ENCODE data around the gene TRIM6. TPM values are rescaled to one million over a fixed set of nuclear protein-coding genes. Genes with fewer than 3 reads are reported as not detected.

TRIM6 gene
- total RNA-seq, 1 experiment from 2014 or later: 10.1 TPM

DNA sequence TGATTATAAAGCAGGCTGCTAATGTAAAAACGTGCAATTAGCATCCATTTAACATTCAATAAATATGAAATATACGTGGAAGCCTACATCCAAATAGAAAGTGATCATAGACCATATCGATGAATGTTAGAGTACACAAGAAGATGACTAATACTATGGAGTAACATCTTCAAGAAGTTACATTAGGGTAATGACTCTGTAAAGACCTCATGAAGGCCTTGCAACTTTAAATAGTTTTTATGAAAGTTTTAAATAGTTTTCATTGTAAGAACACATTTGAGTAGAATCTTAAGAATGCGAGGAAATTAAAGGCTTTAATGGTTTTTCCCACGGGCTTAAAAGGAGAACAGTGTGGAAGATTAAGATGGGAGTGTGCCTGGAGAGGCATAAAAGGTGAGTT is 29.8 kb downstream of the TRIM6 start:
- Histone ChIP-seq H3K4me3 (ENCODE audit: low read length) (no peak overlapping the region), H3K9ac (ENCODE audit: low read length) (no peak overlapping the region), H3F3A (ENCODE audit: low read length, unreplicated experiment) (no peaks in the 10 kb centered on the region), H3K36me3 (ENCODE audit: low read depth, low read length) (no peaks in the 10 kb centered on the region), H3K9me2 (replicated peaks; ENCODE audit: low read length) (no peaks in the 10 kb centered on the region), H3K27me3 (ENCODE audit: low read length) (no peaks in the 10 kb centered on the region), H3K79me2 (ENCODE audit: low read length) (no peaks in the 10 kb centered on the region), H3K4me2 (ENCODE audit: low read length) (no peak overlapping the region), H4K20me1 (ENCODE audit: low read length) (no peaks in the 10 kb centered on the region), H2AFZ (ENCODE audit: low read length) (no peak overlapping the region), H3K27ac (ENCODE audit: low read length) (no peak overlapping the region), H3K9me3 (ENCODE audit: low read length) (no peaks in the 10 kb centered on the region), H3K4me1 (ENCODE audit: insufficient read depth, low read length) (peaks cover 29% of the 10 kb centered on the region)
- no TSS peak for BruUV-seq (replicated peaks)
- ChIA-PET CTCF (no interaction called here), POLR2A (ENCODE audit: unreplicated experiment) (no interaction called here)
- ATAC-seq (no peak), DNase-seq (no peak)
- no peak for TF ChIP-seq EZH2phosphoT487 (IDR thresholded peaks at IDR 0.05; ENCODE audit: borderline replicate concordance, low read length)
- no peak for TF ChIP-seq CTCF (conservative IDR thresholded peaks at IDR 0.05; ENCODE audit: low read depth, low read length)
- no peak for TF ChIP-seq EZH2 (IDR thresholded peaks at IDR 0.05; ENCODE audit: low read length, unreplicated experiment)
- intact Hi-C loops (cut with micrococcal nuclease): no loop called here

DNA sequence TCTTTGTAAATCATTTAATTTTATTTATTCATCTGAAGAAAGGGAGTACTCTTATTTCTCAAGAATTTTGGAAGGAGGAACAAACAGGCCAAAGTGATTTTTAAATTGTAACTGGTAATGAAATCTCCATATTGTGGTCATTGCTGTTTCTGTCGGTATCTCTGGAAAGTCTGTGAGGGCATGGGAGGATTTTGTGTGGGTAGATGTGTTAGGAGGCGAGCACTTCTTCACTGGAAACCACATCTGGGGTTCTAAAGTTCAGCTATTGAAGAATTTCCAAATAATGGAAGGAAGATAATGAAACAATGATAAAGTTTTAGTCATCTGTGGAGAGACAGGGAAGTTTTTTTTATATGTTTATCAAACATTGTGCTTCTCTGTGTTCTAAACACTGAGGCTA is 35.0 kb downstream of the TRIM6 start:
- no peak overlapping the region for H3K9ac ChIP-seq (ENCODE audit: low read length)

More for the DNA sequence above, 35.0 kb downstream of the TRIM6 start:
- intact Hi-C loops (cut with micrococcal nuclease): no loop called here
- no peaks in the 10 kb centered on the region for H3K36me3 ChIP-seq (ENCODE audit: low read depth, low read length)
- H3K27ac ChIP-seq (ENCODE audit: low read length): no peak overlapping the region
- no peaks in the 10 kb centered on the region for H3K9me2 ChIP-seq (replicated peaks; ENCODE audit: low read length)
- H3K27me3 ChIP-seq (ENCODE audit: low read length): no peaks in the 10 kb centered on the region
- no peak overlapping the region for H2AFZ ChIP-seq (ENCODE audit: low read length)
- H3F3A ChIP-seq (ENCODE audit: low read length, unreplicated experiment): no peaks in the 10 kb centered on the region
- ChIA-PET CTCF (no interaction called here), POLR2A (ENCODE audit: unreplicated experiment) (no interaction called here)
- ATAC-seq (no peak), DNase-seq (no peak)
- H3K9me3 ChIP-seq (ENCODE audit: low read length): no peaks in the 10 kb centered on the region
- no peaks in the 10 kb centered on the region for H3K4me1 ChIP-seq (ENCODE audit: insufficient read depth, low read length)
- no peak overlapping the region for H3K4me2 ChIP-seq (ENCODE audit: low read length)
- TF ChIP-seq CTCF (conservative IDR thresholded peaks at IDR 0.05; ENCODE audit: low read depth, low read length): no peak
- TF ChIP-seq EZH2 (IDR thresholded peaks at IDR 0.05; ENCODE audit: low read length, unreplicated experiment): no peak
- no peak for TF ChIP-seq EZH2phosphoT487 (IDR thresholded peaks at IDR 0.05; ENCODE audit: borderline replicate concordance, low read length)
- no TSS peak for BruUV-seq (replicated peaks)
- no peaks in the 10 kb centered on the region for H4K20me1 ChIP-seq (ENCODE audit: low read length)
- H3K79me2 ChIP-seq (ENCODE audit: low read length): no peaks in the 10 kb centered on the region
- H3K4me3 ChIP-seq (ENCODE audit: low read length): no peak overlapping the region

Measured in PC-3 (cell line).